Lung (tissue), 12 donors: ENCODE data around the gene CFAP54. TPM values are rescaled to one million over a fixed set of nuclear protein-coding genes. Genes with fewer than 3 reads are reported as not detected.
"Not testable (repeated sequence)": the region's sequence is repeated elsewhere in the genome, so short reads cannot be mapped to it uniquely, and the experiment has no call there.

ENCODE experiments used
- ATAC-seq: fragments of 200-7000 bp; cut with Tn5 transposase; one replicate; pipeline ENCODE4 v1.9.1; 2020; ENCODE audit warnings: moderate number of reproducible peaks; ENCODE audit not compliant: insufficient read depth, low FRiP score
- DNase-seq, 3 donors: peaks; one replicate each; pipeline ENCODE4 v3.0.0-alpha.2; 2013 to 2017
- H3K27ac ChIP-seq, 2 donors: one replicate each; pipeline ENCODE4 v1.5.1; 2013; ENCODE audit warnings: mild to moderate bottlenecking in 2 of 2, moderate library complexity in 2 of 2, control low read depth in 1 of 2, inconsistent platforms in 1 of 2, low read depth in 1 of 2, low read length in 1 of 2
- H3K27me3 ChIP-seq, 3 donors: one replicate each; pipeline ENCODE4 v1.5.1; 2013; ENCODE audit warnings: low read length in 2 of 3; ENCODE audit not compliant: control insufficient read depth in 3 of 3, insufficient read depth in 3 of 3
- H3K36me3 ChIP-seq, 4 donors: one replicate each; pipeline ENCODE4 v1.5.1; 2013; ENCODE audit warnings: low read length in 4 of 4, mild to moderate bottlenecking in 1 of 4, moderate library complexity in 1 of 4; ENCODE audit not compliant: control insufficient read depth in 4 of 4, insufficient read depth in 4 of 4
- H3K4me1 ChIP-seq, 5 donors: one replicate each; pipeline ENCODE4 v1.5.1; 2013; ENCODE audit warnings: low read length in 5 of 5, mild to moderate bottlenecking in 2 of 5, moderate library complexity in 1 of 5; ENCODE audit not compliant: control insufficient read depth in 5 of 5, insufficient read depth in 5 of 5
- H3K4me3 ChIP-seq: one replicate; pipeline ENCODE4 v1.5.1; 2013; ENCODE audit warnings: mild to moderate bottlenecking, control low read depth, moderate library complexity
- H3K9ac ChIP-seq, 2 donors: one replicate each; pipeline ENCODE4 v1.5.1; 2013; ENCODE audit warnings: low read length in 2 of 2, control low read depth in 1 of 2; ENCODE audit not compliant: insufficient read depth in 1 of 2
- H3K9me3 ChIP-seq, 4 donors: one replicate each; pipeline ENCODE4 v1.5.1; 2013; ENCODE audit warnings: low read length in 3 of 4, mild to moderate bottlenecking in 1 of 4, moderate library complexity in 1 of 4; ENCODE audit not compliant: control insufficient read depth in 4 of 4, insufficient read depth in 3 of 4
- WGBS, 2 donors: extraction: QIAGEN DNeasy Blood & Tissue Kit; methylation state at CpG; one replicate each; pipeline ENCODE4 v1.1.7; 2013; 5-methylcytosine and 5-hydroxymethylcytosine counted together
- polyA plus RNA-seq, 2 donors: library from polyadenylated mRNA; stranded (reverse); fragments of 200-250 nt; gene quantifications; one replicate each; pipeline ENCODE4 v1.2.1, GENCODE V29; 2013
- total RNA-seq, 2 donors: library from RNA; depleted of rRNA in 1 of 2; stranded (reverse); fragments of >200 nt in 1 of 2; gene quantifications; one replicate each; pipeline ENCODE4 v1.2.1, GENCODE V29; 2014 to 2021
- TF ChIP-seq, protein P1 (sequence below): IDR thresholded peaks from 2 replicates; pipeline ENCODE4 v1.5.1; 2012; ENCODE audit warnings: mild to moderate bottlenecking; ENCODE audit errors: control extremely low read depth, extremely low read depth
- donor health status: control.
- donor health status: control.
- donor health status: Bipolar disorder and iron deficiency.
- donor health status: healthy.
- donor health status: DM: yes; HTN: yes; CAD: no.

Gene CFAP54
- total and polyA plus RNA-seq, 4 donors, result 0.80 to 35.4 (median 8.2) TPM

DNA sequence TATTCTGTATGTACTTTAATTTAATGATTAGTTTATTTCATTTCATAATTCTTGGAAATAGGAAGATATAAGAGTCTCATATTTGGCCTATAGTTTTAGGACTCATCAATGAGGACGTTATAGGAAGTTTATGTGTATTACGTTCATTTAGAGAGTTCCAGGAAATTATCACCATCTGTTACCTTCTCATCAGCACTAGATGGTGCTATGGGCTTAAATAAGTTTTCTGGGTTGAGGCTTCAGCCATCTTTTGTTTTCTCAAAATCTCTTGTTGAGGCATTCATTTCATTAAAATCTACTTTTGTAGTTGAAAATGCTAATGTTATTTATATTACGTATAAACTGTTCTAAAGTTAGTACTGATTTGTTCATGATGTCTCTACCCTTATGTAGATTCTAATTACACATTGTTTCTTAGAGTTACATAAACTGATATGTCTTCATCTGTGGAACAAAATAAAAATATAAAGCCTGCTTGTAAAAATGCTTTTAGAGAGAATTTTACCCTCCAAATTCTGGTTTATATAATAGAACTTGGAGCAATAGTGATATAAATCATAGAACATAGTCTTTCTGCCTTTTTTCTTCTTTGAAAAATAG is 89.2 kb downstream of the CFAP54 start:
- peak in 2 of 3 donors; percentile 81 to 85 for DNase-seq
- 4% methylated on average over 3 of the region's 3 CpGs for WGBS, 2 donors

DNA sequence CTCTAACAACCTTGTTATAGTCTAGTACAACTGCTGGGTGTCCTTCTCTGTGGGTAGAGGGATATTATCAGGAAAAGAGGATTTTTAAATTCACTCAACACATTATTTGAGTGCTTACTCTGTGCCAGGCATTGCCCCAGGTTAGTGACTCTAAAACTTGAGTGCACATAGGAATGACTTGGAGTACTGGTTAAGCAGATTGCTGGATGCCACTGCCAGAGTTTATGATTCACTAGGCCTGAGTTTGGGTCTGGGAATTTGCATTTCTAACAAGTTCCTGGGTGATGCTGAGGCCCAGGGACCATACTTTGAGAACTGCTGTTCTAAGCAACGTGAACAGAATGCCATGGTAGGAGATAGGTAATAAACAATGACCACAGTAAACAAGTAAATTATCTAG is 96.6 kb downstream of the CFAP54 start:
- no peak overlapping the region for H3K9ac ChIP-seq
- no peaks in the 10 kb centered on the region for H3K27me3 ChIP-seq
- 69 to 85% methylated on average over 1 of the region's 1 CpG for WGBS, 2 donors
- DNase-seq (peak in 1 of 3 donors; percentile 15), ATAC-seq (no peak)
- TF ChIP-seq, protein P1, sequence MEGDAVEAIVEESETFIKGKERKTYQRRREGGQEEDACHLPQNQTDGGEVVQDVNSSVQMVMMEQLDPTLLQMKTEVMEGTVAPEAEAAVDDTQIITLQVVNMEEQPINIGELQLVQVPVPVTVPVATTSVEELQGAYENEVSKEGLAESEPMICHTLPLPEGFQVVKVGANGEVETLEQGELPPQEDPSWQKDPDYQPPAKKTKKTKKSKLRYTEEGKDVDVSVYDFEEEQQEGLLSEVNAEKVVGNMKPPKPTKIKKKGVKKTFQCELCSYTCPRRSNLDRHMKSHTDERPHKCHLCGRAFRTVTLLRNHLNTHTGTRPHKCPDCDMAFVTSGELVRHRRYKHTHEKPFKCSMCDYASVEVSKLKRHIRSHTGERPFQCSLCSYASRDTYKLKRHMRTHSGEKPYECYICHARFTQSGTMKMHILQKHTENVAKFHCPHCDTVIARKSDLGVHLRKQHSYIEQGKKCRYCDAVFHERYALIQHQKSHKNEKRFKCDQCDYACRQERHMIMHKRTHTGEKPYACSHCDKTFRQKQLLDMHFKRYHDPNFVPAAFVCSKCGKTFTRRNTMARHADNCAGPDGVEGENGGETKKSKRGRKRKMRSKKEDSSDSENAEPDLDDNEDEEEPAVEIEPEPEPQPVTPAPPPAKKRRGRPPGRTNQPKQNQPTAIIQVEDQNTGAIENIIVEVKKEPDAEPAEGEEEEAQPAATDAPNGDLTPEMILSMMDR, result no peak
- no peaks in the 10 kb centered on the region for H3K4me1 ChIP-seq
- H3K36me3 ChIP-seq, result no peaks in the 10 kb centered on the region
- H3K9me3 ChIP-seq, result no peaks in the 10 kb centered on the region
- no peak overlapping the region for H3K27ac ChIP-seq
- no peak overlapping the region for H3K4me3 ChIP-seq

More for the DNA sequence above, 89.2 kb downstream of the CFAP54 start:
- H3K27me3 ChIP-seq, result no peaks in the 10 kb centered on the region
- TF ChIP-seq, protein P1, result peak; percentile 59
- H3K27ac ChIP-seq, result no peak overlapping the region
- H3K9me3 ChIP-seq, result no peaks in the 10 kb centered on the region
- no peak overlapping the region for H3K9ac ChIP-seq
- ATAC-seq, result no peak
- H3K36me3 ChIP-seq, result no peaks in the 10 kb centered on the region
- H3K4me3 ChIP-seq, result no peak overlapping the region
- no peaks in the 10 kb centered on the region for H3K4me1 ChIP-seq

DNA sequence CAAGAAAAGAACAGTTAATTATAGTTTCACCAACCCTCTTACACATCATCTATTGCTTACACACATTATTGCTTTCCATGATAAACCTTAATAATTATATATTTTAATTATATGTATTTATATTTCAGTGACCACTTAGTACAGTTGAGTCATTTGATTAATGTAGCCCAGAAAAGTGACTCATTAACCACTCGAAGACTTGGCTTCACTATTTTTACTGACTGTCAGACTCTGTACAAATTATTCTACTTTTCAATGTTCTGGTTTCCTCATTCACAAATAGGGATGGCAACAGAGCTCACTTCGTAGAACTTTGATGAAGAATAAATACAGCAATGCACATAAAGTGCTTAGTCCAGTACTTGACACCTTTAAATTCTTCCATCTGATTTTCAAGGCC is 98.3 kb downstream of the CFAP54 start:
- Histone ChIP-seq H3K27ac (no peak overlapping the region), H3K4me3 (no peak overlapping the region), H3K4me1 (no peaks in the 10 kb centered on the region), H3K36me3 (no peaks in the 10 kb centered on the region), H3K9me3 (no peaks in the 10 kb centered on the region), H3K9ac (no peak overlapping the region), H3K27me3 (no peaks in the 10 kb centered on the region)
- no peak for ATAC-seq
- DNase-seq, result no peak
- TF ChIP-seq, protein P1, result no peak
- 63 to 84% methylated on average over 2 of the region's 2 CpGs for WGBS, 2 donors

DNA sequence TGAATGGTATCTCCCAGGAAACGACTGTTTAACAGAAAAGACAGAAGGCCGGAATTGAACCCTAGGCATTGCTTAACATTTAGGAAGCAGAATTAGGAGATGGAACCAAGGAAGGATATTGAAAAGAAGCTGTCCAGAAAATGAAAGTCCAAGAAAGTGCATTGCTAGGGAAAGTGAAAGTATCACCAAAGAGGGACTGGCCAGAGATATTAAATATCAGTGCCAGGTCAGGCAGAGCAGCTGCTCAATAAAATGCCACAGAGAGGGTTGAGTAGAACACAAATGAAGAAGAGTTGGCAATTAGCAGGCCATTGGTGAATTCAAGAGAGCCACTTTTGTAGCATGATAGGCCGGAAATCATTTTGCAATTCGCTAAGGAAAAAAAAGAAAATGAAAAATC is 101.6 kb downstream of the CFAP54 start:
- no peak overlapping the region for H3K27ac ChIP-seq
- no peaks in the 10 kb centered on the region for H3K27me3 ChIP-seq
- no peaks in the 10 kb centered on the region for H3K9me3 ChIP-seq
- no peak overlapping the region for H3K9ac ChIP-seq
- 65 to 69% methylated on average over 4 of the region's 4 CpGs for WGBS, 2 donors
- H3K4me3 ChIP-seq, result no peak overlapping the region
- H3K36me3 ChIP-seq, result no peaks in the 10 kb centered on the region
- no peaks in the 10 kb centered on the region for H3K4me1 ChIP-seq
- no peak for DNase-seq
- ATAC-seq, result no peak
- TF ChIP-seq, protein P1, result no peak

DNA sequence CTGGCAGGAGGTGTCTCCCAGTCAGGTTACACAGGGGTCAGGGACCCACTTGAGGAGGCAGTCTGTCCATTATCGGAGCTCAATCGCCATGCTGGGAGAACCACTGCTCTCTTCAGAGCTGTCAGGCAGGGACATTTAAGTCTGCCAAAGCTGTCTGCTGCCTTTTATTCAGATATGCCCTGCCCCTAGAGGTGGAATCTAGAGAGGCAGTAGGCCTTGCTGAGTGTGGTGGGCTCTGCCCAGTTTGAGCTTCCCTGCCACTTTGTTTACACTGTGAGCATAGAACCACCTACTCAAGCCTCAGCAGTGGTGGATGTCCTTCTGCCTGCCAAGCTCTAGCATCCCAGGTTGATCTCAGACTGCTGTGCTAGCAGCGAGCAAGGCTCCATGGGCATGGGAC is 115.0 kb downstream of the CFAP54 start:
- H3K9ac ChIP-seq, H3K27me3 ChIP-seq, H3K4me3 ChIP-seq, H3K4me1 ChIP-seq, ATAC-seq, H3K36me3 ChIP-seq, DNase-seq, H3K9me3 ChIP-seq, H3K27ac ChIP-seq: not testable (repeated sequence)
- 96 to 97% methylated on average over 3 of the region's 3 CpGs for WGBS, 2 donors
